NCI-H446 treated with DMSO at 0.1 percent for 48 hours (cell line): ENCODE results near the gene TEAD4.
A peak's percentile ranks its signal among the peaks of the same experiment; 100 is the strongest.

Experiments
- DNase-seq: peaks from one replicate; lab custom pipeline; 2025; lab: John Stamatoyannopoulos, UW

Gene TEAD4

GRCh38 chr12:2959192-2959504, at the start of gene TEAD4:
Gene TEAD4 (plus strand): TSS chr12:2959397.
- peak; percentile 37 for DNase-seq

- no peak for DNase-seq
These were observed 47.0 kb upstream of the TEAD4 start for GRCh38 chr12:2912216-2912575.

GRCh38 chr12:2919249-2919648, 39.9 kb upstream of the TEAD4 start:
- no peak for DNase-seq

GRCh38 chr12:2922329-2922728, 36.9 kb upstream of the TEAD4 start:
- DNase-seq, result no peak

- no peak for DNase-seq
These were observed 36.1 kb upstream of the TEAD4 start for GRCh38 chr12:2923057-2923456.

- no peak for DNase-seq
These were observed 35.2 kb upstream of the TEAD4 start for GRCh38 chr12:2924019-2924418.

- DNase-seq, result no peak
These were observed 33.7 kb upstream of the TEAD4 start for GRCh38 chr12:2925322-2925995.

GRCh38 chr12:2930865-2931264, 28.3 kb upstream of the TEAD4 start:
- no peak for DNase-seq

- no peak for DNase-seq
These were observed 25.6 kb upstream of the TEAD4 start for GRCh38 chr12:2933586-2933985.

GRCh38 chr12:2934371-2934770, 24.8 kb upstream of the TEAD4 start:
- DNase-seq, result no peak

- no peak for DNase-seq
These were observed 22.9 kb upstream of the TEAD4 start for GRCh38 chr12:2936301-2936700.

GRCh38 chr12:2937500-2937899, 21.7 kb upstream of the TEAD4 start:
- DNase-seq, result no peak

GRCh38 chr12:2939191-2939590, 20.0 kb upstream of the TEAD4 start:
- DNase-seq, result no peak

GRCh38 chr12:2940564-2940963, 18.6 kb upstream of the TEAD4 start:
- no peak for DNase-seq

GRCh38 chr12:2941524-2941923, 17.7 kb upstream of the TEAD4 start:
- DNase-seq, result no peak

GRCh38 chr12:2944401-2945047, 14.7 kb upstream of the TEAD4 start:
- no peak for DNase-seq

GRCh38 chr12:2949411-2949810, 9.8 kb upstream of the TEAD4 start:
- no peak for DNase-seq

GRCh38 chr12:2955888-2956287, 3.3 kb upstream of the TEAD4 start:
- DNase-seq, result no peak

- DNase-seq, result no peak
These were observed 1.3 kb upstream of the TEAD4 start for GRCh38 chr12:2957816-2958431.

- peak; percentile 52 for DNase-seq
These were observed 585 bp upstream of the TEAD4 start for GRCh38 chr12:2958432-2959191.

- DNase-seq, result no peak
These were observed 550 bp downstream of the TEAD4 start for GRCh38 chr12:2959505-2960389.

GRCh38 chr12:2960390-2960956, 1.3 kb downstream of the TEAD4 start:
- DNase-seq, result no peak
